Fibroblast of skin of left quadriceps (primary cell): Measurements from ENCODE around the gene LEFTY1.
"Not testable (repeated sequence)": the region's sequence is repeated elsewhere in the genome, so short reads cannot be mapped to it uniquely, and the experiment has no call there.

Experiments used
- DNase-seq, 2 experiments: peaks; one replicate each; pipeline ENCODE4 v3.0.0-alpha.2; 2013; ENCODE audit warnings: low read depth in 2 of 2

LEFTY1 gene

DNA sequence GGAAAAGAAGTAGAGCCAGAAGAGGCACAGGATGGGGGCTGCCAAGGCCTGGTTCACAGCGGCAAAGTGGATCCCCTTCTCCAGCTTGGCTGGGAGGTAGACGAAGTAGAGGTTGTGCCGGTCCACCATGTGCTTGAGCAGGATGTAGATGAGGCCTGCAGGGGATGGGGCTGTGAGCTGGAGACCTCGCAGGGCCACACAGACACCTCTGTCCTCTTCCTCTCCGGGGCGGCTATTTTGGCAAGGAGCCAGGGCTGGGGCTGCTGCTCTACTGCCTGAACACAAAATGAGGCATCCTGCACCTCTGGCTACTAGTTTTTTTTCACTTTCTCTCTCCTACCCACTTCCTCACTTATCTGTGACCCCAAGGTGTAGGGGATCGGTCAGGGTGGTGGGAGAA lies 39.0 kb downstream of the LEFTY1 start:
- DNase-seq = no peak

GRCh38 chr1:225848030-225848955 lies 40.7 kb downstream of the LEFTY1 start:
- no peak for DNase-seq

GRCh38 chr1:225847610-225848009 lies 41.3 kb downstream of the LEFTY1 start:
- no peak for DNase-seq

DNA sequence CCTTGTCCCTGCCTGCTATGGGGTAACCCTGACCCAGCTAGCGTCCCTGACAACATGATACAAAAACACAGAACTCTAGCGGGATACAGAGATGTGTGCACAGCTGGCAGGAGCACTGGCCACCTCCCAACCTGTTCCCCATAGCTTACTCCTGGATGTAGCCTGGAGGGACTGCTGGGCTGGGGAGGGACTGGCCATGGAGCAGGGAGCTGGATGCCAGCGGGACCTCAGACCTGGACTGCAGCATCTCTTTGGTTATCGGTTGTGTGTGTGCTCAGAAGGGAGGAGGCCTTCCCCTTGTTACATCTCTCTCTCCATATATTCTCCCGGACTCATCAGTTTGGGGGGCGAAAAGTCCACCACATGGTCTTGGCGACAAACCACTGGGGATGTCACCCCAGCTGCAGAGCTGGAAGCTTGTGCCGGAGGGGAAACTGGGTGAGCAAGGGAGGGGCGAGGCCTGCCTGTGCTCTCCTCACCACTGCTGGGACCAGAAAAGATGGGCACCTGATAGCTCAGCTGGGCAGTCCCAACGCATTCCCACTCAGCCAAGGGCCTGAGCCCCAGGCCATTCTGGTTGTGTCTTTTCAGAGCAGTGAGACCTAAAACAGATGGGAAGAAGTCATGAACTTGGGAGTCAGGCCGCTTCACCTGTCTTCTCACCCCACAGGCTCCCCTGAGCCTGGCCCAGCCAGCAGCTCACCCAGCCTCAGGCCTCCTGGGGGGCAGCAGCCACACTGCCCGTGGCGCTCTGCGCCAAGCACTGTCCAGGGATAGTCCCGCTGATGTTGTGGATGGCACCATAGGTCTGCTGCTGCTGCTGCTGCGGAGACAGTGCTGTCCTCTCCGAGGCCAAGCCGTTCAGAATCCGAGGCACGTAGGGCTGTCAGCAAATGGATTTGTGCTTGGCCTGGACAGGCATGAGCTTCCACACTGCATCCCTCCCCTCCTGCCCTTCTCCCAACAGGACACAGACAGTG lies 42.3 kb downstream of the LEFTY1 start:
- DNase-seq = no peak

DNA sequence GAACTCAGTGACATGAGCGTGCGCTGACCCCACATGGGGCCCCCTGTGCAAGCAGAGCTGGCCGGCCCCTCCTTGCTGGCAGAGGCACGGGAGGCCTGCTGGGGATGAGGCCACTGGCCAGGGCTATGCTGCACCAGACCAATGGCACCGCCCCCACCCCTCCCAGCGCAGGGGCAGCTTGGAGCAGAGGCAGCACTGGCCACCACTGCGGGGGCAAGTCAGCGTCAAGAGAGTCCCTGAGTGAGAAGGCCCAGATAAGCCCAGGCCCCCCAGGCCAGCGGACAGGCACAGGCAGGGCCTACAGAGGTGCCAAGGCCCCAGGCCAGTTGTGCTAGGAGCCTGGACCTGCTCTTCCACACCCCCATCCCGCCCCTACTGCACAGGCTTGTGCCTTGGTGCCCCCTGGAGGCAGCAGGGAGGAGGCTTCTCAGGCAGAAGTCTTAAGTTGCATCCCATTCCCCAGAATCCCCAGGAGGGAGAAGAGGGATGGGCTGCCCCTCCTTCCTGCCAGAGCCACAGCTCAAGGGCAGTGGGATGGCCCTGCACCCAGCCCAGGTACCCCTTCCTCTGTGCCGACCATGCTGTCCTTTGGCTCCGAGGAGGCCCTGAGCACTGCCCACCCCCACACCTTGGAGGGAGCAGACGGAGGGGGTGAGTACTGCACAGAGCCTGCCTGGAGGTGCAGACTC lies 43.2 kb downstream of the LEFTY1 start:
- peak; percentile 37 to 49 for DNase-seq

DNA sequence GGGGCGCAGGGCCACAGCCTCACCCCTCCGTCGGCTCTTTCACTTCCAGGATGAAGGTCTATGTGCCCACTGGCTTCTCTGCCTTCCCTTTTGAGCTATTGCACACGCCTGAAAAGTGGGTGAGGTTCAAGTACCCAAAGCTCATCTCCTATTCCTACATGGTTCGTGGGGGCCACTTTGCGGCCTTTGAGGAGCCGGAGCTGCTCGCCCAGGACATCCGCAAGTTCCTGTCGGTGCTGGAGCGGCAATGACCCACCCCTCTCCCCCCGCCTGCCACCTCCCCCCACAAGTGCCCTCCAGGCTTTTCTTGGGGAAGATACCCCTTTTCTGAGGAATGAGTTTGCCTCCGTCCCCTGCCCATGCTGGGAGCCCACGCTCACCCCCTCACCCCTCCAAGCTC lies 43.8 kb downstream of the LEFTY1 start:
- no peak for DNase-seq

DNA sequence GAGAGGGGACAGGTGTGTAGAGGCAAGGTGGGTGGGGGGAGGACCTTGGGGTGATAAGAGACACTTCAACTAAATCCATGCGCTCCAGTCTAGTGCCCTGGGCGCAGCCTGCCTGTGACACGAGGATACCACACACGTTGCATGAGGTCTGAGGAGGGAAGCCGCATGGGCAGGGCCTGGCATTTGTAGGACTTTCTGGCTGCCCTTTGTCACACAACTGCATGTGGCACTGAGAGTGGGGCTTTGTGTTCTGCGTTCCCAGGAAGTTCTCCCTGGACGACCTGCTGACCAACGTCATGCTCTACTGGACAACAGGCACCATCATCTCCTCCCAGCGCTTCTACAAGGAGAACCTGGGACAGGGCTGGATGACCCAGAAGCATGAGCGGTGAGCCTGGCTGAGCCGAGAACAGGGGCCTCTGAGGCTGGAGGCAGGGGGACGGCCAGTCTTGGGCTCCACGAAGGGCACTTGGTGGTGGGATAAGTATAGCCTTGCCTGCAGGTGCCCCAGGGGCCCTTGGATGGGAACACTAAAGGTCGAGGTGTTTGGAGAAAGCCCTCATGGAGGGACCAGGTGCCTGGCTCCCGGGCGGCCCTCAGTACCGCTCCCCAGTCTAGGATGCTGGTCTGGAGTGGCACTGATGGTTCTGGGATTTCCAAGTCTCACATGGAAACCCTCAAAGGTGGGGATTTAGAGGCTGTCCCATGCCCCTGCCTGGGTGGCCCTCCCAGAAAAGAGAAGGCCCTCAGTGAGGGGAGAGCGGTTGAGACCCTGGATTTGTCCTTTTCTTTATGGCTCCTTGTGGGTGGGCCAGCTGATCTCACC lies 44.5 kb downstream of the LEFTY1 start:
- DNase-seq = no peak

GRCh38 chr1:225843426-225843795 lies 45.5 kb downstream of the LEFTY1 start:
- no peak for DNase-seq

DNA sequence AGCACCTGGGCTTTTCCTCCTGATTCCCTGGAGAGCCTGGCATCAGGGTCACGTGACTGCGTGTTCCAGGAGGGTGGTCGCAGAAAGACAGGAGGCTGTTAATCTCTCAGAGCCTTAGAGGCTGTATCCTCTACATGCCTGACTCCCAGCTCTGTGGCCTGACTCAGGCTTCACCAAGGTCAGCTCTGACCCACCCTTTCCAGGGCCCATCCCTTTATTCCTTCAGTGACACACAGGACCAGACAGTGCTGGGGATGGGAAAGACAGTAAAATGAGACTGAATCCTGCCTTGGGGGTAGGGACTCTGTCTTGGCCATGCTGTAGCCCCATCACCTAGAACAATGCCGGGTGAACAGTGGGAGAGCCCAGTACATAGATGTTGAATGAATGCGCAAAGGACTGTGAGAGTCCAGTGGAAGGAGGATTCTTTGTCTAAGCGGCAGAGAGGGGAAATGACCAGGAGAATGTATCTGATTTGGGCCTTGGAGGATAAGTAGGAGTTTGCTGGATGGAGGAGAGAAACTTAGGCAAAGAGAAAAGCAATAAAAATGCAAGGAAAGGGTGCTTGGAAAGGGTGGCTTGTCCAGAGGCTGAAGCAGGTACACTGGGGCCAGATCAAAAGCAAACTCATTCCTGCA lies 46.0 kb downstream of the LEFTY1 start:
- no peak for DNase-seq

GRCh38 chr1:225842074-225842473 lies 46.9 kb downstream of the LEFTY1 start:
- DNase-seq = no peak

DNA sequence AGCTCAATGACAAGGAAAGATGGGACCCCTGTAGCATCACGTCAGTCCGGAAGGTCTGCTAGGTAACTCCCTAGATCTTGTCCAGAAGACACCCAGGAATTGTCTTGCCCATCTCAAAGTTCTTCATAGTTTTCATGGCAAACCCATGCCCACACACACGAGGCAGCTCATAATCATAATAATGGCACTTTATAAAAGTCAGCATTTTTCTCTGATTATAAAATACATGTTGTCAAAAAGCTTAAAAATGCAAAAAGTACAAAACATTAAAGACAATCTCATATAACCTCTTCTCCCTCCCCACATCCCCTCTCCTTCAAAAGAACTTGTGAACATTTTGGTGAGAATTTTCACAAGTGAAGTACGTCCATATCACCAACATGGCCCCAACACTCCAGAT lies 48.2 kb downstream of the LEFTY1 start:
- no peak for DNase-seq

- DNase-seq = no peak
Measured at GRCh38 chr1:225840223-225840610, 48.7 kb downstream of the LEFTY1 start.

DNA sequence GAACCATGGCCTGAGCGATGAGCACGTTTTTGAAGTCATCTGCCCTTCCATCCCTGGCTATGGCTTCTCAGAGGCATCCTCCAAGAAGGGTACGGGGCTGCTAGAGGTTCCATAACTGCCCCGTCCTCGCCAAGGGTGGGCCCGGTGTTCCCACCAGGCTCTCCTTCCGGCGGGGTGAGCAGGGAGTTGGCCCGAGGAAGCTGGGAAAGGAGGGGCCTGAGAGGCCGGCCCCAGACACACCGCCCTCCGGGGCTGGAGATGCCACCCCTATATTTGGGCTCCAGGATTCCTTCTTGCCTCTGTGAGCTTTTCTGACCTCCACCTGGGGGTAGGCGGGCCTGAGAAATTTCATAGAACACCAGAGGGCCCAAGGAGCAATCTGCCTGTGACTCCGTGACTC lies 50.2 kb downstream of the LEFTY1 start:
- no peak for DNase-seq

- DNase-seq = not testable (repeated sequence)
Measured at GRCh38 chr1:225836296-225836695, 52.6 kb downstream of the LEFTY1 start.
